ENCODE results near the gene MEX3D. TPM values are rescaled to one million over a fixed set of nuclear protein-coding genes. Genes with fewer than 3 reads are reported as not detected.

MEX3D gene
- polyA plus RNA-seq, 4 donors: 4.1 to 14.8 (median 8.7) TPM

GRCh38 chr19:1505991-1506881 is 61.9 kb downstream of the MEX3D start:
- H3K9me3 ChIP-seq (ENCODE audit: control insufficient read depth in 2 of 2, insufficient read depth in 1 of 2, low read depth in 1 of 2, low read length in 1 of 2): peaks cover 0 to 15% of the 10 kb centered on the region in 2 donors
- no peak for DNase-seq
- FAIRE-seq: no peak
- peaks cover 0 to 13% (median 2%) of the 10 kb centered on the region in 3 donors for H3K27me3 ChIP-seq (ENCODE audit: control insufficient read depth in 3 of 3, insufficient read depth in 3 of 3, low read length in 3 of 3)
- H3K4me1 ChIP-seq (ENCODE audit: control insufficient read depth in 3 of 3, insufficient read depth in 2 of 3, low read depth in 1 of 3, low read length in 2 of 3): peaks cover 2 to 55% (median 6%) of the 10 kb centered on the region in 3 donors
- no peak overlapping the region for H3K4me3 ChIP-seq (ENCODE audit: low read depth in 1 of 3, low read length in 3 of 3)
- WGBS, 3 donors: 89 to 90% (median 89%) methylated on average over 44 to 45 of the region's 45 CpGs
- peaks cover 0 to 39% (median 0%) of the 10 kb centered on the region in 3 donors for H3K36me3 ChIP-seq (ENCODE audit: control insufficient read depth in 3 of 3, insufficient read depth in 2 of 3, low read depth in 1 of 3, low read length in 3 of 3)
- H3K27ac ChIP-seq (ENCODE audit: low read depth in 1 of 3, low read length in 2 of 3): no peak overlapping the region

GRCh38 chr19:1505012-1505411 is 63.1 kb downstream of the MEX3D start:
- peaks cover 0 to 17% of the 10 kb centered on the region in 2 donors for H3K9me3 ChIP-seq (ENCODE audit: control insufficient read depth in 2 of 2, insufficient read depth in 1 of 2, low read depth in 1 of 2, low read length in 1 of 2)
- H3K36me3 ChIP-seq (ENCODE audit: control insufficient read depth in 3 of 3, insufficient read depth in 2 of 3, low read depth in 1 of 3, low read length in 3 of 3): peaks cover 0 to 37% (median 0%) of the 10 kb centered on the region in 3 donors
- H3K4me1 ChIP-seq (ENCODE audit: control insufficient read depth in 3 of 3, insufficient read depth in 2 of 3, low read depth in 1 of 3, low read length in 2 of 3): peaks cover 2 to 48% (median 6%) of the 10 kb centered on the region in 3 donors
- H3K4me3 ChIP-seq (ENCODE audit: low read depth in 1 of 3, low read length in 3 of 3): no peak overlapping the region
- WGBS, 3 donors: 77 to 81% (median 80%) methylated on average over 8 of the region's 8 CpGs
- FAIRE-seq (no peak), DNase-seq (no peak)
- peaks cover 0 to 13% (median 2%) of the 10 kb centered on the region in 3 donors for H3K27me3 ChIP-seq (ENCODE audit: control insufficient read depth in 3 of 3, insufficient read depth in 3 of 3, low read length in 3 of 3)
- H3K27ac ChIP-seq (ENCODE audit: low read depth in 1 of 3, low read length in 2 of 3): no peak overlapping the region

Other genes with a start within 250 kb of the MEX3D start
- 100 to 1,000 TPM in 3 of 4 donors, 10 to 100 TPM in 1; 82.0 to 350 (median 248) TPM for gene NDUFS7, start 184.4 kb downstream of the MEX3D start, polyA plus RNA-seq
- 10 to 100 TPM in 1 of 4 donors, 1 to 10 TPM in 3; 1.1 to 25.7 (median 4.3) TPM for gene GAMT, start 166.8 kb downstream of the MEX3D start, polyA plus RNA-seq
- gene DAZAP1, start 160.7 kb downstream of the MEX3D start, polyA plus RNA-seq: 100 to 1,000 TPM in 1 of 4 donors, 10 to 100 TPM in 3; 60.2 to 124 (median 80.5) TPM
- gene RPS15, start 129.9 kb downstream of the MEX3D start, polyA plus RNA-seq: 1,000 to 10,000 TPM; 1,394 to 3,547 (median 2,919) TPM
- gene APC2, start 118.2 kb downstream of the MEX3D start, polyA plus RNA-seq: 1 to 10 TPM in 1 of 4 donors, under 1 TPM in 2, not detected in 1; 0.58 to 2.1 (median 0.81) TPM
- gene C19orf25, start 89.1 kb downstream of the MEX3D start, polyA plus RNA-seq: 10 to 100 TPM; 32.0 to 62.1 (median 52.8) TPM
- gene PCSK4, start 78.0 kb downstream of the MEX3D start, polyA plus RNA-seq: 10 to 100 TPM in 2 of 4 donors, 1 to 10 TPM in 2; 4.5 to 13.0 (median 8.8) TPM
- 100 to 1,000 TPM; 167 to 363 (median 244) TPM for gene REEP6, start 77.1 kb downstream of the MEX3D start, polyA plus RNA-seq
- gene ADAMTSL5, start 55.3 kb downstream of the MEX3D start, polyA plus RNA-seq: 10 to 100 TPM in 3 of 4 donors, 1 to 10 TPM in 1; 6.4 to 24.8 (median 18.6) TPM
- under 1 TPM in 2 of 4 donors, not detected in 2; 0.15 to 0.25 TPM for gene PLK5, start 44.2 kb downstream of the MEX3D start, polyA plus RNA-seq
- 100 to 1,000 TPM in 1 of 4 donors, 10 to 100 TPM in 3; 48.3 to 112 (median 69.9) TPM for gene MBD3, start 24.5 kb upstream of the MEX3D start, polyA plus RNA-seq
- gene UQCR11, start 37.1 kb upstream of the MEX3D start, polyA plus RNA-seq: 100 to 1,000 TPM; 115 to 283 (median 212) TPM
- gene TCF3, start 84.3 kb upstream of the MEX3D start, polyA plus RNA-seq: 10 to 100 TPM; 43.2 to 68.9 (median 52.7) TPM
- gene ONECUT3, start 185.2 kb upstream of the MEX3D start, polyA plus RNA-seq: under 1 TPM; under 0.01 to 0.46 (median 0.15) TPM
- gene ATP8B3, start 244.0 kb upstream of the MEX3D start, polyA plus RNA-seq: under 1 TPM in 3 of 4 donors, not detected in 1; 0.45 to 0.52 (median 0.47) TPM